K562 (cell line): ENCODE data around the gene HCN3. TPM values are rescaled to one million over a fixed set of nuclear protein-coding genes. Genes with fewer than 3 reads are reported as not detected.

ENCODE experiments used
- ARNT ChIP-seq, 2 experiments: fragments of 450-650 bp; IDR thresholded peaks; 2 replicates each; pipeline ENCODE4 v1.6.1; 2016; ENCODE audit warnings: mild to moderate bottlenecking in 1 of 2
- CAMTA2 ChIP-seq: fragments of 250-450 bp; sonication (Bioruptor Pico); conservative IDR thresholded peaks from 2 replicates; pipeline ENCODE4 v1.5.1; 2022
- CREB1 ChIP-seq, 2 experiments: sonication (generic) in 1 of 2; formaldehyde crosslinking in 1 of 2; IDR thresholded peaks; 2 replicates each; pipeline versions ENCODE4 v1.6.1 to v1.8.0; 2012 to 2022; ENCODE audit warnings: inconsistent platforms in 1 of 2, mild to moderate bottlenecking in 1 of 2, missing genetic modification reagents in 1 of 2, moderate library complexity in 1 of 2
- CREM ChIP-seq: IDR thresholded peaks from 2 replicates; pipeline ENCODE4 v1.6.1; 2014; ENCODE audit warnings: antibody characterized with exemption, low read depth
- CSDE1 ChIP-seq, 2 experiments: fragments of 450-650 bp; IDR thresholded peaks; 2 replicates each; pipeline ENCODE4 v1.6.1; 2016; ENCODE audit warnings: mild to moderate bottlenecking in 1 of 2
- DEAF1 ChIP-seq: fragments of 450-650 bp; formaldehyde crosslinking; IDR thresholded peaks from 2 replicates; pipeline ENCODE4 v1.4.0; 2020; ENCODE audit warnings: mild to moderate bottlenecking, moderate library complexity
- GATA2 ChIP-seq: sonication (generic); formaldehyde crosslinking; IDR thresholded peaks from 2 replicates; pipeline ENCODE4 v1.4.0; 2020; ENCODE audit warnings: mild to moderate bottlenecking, missing genetic modification reagents
- HDAC1 ChIP-seq, 2 experiments: fragments of 450-650 bp; IDR thresholded peaks; 2 replicates each; pipeline ENCODE4 v1.6.1; 2016 to 2017; ENCODE audit warnings: inconsistent platforms in 1 of 2, mild to moderate bottlenecking in 1 of 2, moderate library complexity in 1 of 2
- HDAC3 ChIP-seq: fragments of 450-650 bp; IDR thresholded peaks from 2 replicates; pipeline ENCODE4 v1.6.1; 2018; ENCODE audit warnings: borderline replicate concordance, mild to moderate bottlenecking, moderate library complexity; ENCODE audit not compliant: partially characterized antibody
- MTF1 ChIP-seq: fragments of 250-450 bp; sonication (Bioruptor Pico); IDR thresholded peaks from 2 replicates; pipeline ENCODE4 v1.9.0; 2021; ENCODE audit warnings: moderate library complexity, mild to moderate bottlenecking, inconsistent platforms, borderline replicate concordance
- RHOXF2B ChIP-seq: fragments of 250-450 bp; sonication (Bioruptor Pico); conservative IDR thresholded peaks from 2 replicates; pipeline ENCODE4 v1.5.1; 2021
- SLC30A9 ChIP-seq: fragments of 250-450 bp; sonication (Bioruptor Pico); IDR thresholded peaks from 2 replicates; pipeline ENCODE4 v1.8.0; 2022; ENCODE audit warnings: mild to moderate bottlenecking, moderate library complexity
- SMC3 ChIP-seq: conservative IDR thresholded peaks from 2 replicates; pipeline ENCODE4 v1.6.1; 2011; ENCODE audit warnings: low read depth, low read length, improper control_type of control experiment; ENCODE audit not compliant: insufficient read depth
- SREBF1 ChIP-seq: fragments of 150-350 bp; IDR thresholded peaks from 2 replicates; pipeline ENCODE4 v1.6.1; 2014; ENCODE audit warnings: antibody characterized with exemption, low read depth, low read length, borderline replicate concordance
- TBL1XR1 ChIP-seq, 2 experiments: IDR thresholded peaks; 2 replicates each; pipeline ENCODE4 v1.6.1; 2012; ENCODE audit warnings: improper control_type of control experiment in 2 of 2, low read length in 2 of 2, mild to moderate bottlenecking in 1 of 2
- U2AF1 ChIP-seq: fragments of 200-400 bp; formaldehyde crosslinking; optimal IDR thresholded peaks from 2 replicates; pipeline ENCODE3; 2017; ENCODE audit warnings: mild to moderate bottlenecking, low read depth, low read length, moderate library complexity
- VEZF1 ChIP-seq: fragments of 200-800 bp; sonication (Bioruptor generic); IDR thresholded peaks from 2 replicates; pipeline ENCODE4 v1.6.1; 2017; ENCODE audit warnings: missing genetic modification characterization, missing compliant biosample characterization
- XRCC4 ChIP-seq: IDR thresholded peaks from one replicate; pipeline ENCODE4 v1.6.1; 2011; ENCODE audit not compliant: insufficient read depth, insufficient read length; ENCODE audit errors: extremely low read depth
- ZHX1 ChIP-seq: fragments of 150-350 bp; conservative IDR thresholded peaks from 2 replicates; pipeline ENCODE4 v1.6.1; 2014; ENCODE audit warnings: low read length
- ZNF217 ChIP-seq: sonication (generic); formaldehyde crosslinking; IDR thresholded peaks from 2 replicates; pipeline ENCODE4 v1.8.0; 2022; ENCODE audit warnings: mild to moderate bottlenecking, missing genetic modification reagents
- ZNF311 ChIP-seq: fragments of 250-450 bp; sonication (Bioruptor Pico); IDR thresholded peaks from 2 replicates; pipeline ENCODE4 v1.4.0; 2020; ENCODE audit warnings: mild to moderate bottlenecking, moderate library complexity
- polyA plus RNA-seq, 8 experiments: library from polyadenylated mRNA; depleted of rRNA in 4 of 8; stranded (reverse) in 5 of 8; unstranded in 3 of 8; fragments of >200 nt; fragmentation: Nextera tagmentation in 2 of 8; fragmentation: Illumina TruSeq in 1 of 8; extraction: Ambion mirVana in 2 of 8; extraction: Trizol in 1 of 8; gene quantifications; 2 replicates each; pipeline versions ENCODE4 v1.2.1 to v1.2.3, GENCODE V29; 2011 to 2014; ENCODE audit warnings: inconsistent platforms in 1 of 8, missing spikeins in 1 of 8
- total RNA-seq, 7 experiments: library from RNA; depleted of rRNA in 6 of 7; stranded (reverse); fragments of >200 nt in 6 of 7; fragmentation: Illumina TruSeq in 2 of 7; extraction: Trizol in 2 of 7; gene quantifications; 2 replicates each; pipeline versions ENCODE4 v1.2.1 to v1.2.3, GENCODE V29; 2011 to 2021; ENCODE audit warnings: low replicate concordance in 1 of 7

Gene HCN3
- total and polyA plus RNA-seq, 9 of the 15 experiments (the other 6 are each of a cell fraction or from before 2014, with no cell fraction given), result 0.91 to 9.7 (median 3.9) TPM

DNA sequence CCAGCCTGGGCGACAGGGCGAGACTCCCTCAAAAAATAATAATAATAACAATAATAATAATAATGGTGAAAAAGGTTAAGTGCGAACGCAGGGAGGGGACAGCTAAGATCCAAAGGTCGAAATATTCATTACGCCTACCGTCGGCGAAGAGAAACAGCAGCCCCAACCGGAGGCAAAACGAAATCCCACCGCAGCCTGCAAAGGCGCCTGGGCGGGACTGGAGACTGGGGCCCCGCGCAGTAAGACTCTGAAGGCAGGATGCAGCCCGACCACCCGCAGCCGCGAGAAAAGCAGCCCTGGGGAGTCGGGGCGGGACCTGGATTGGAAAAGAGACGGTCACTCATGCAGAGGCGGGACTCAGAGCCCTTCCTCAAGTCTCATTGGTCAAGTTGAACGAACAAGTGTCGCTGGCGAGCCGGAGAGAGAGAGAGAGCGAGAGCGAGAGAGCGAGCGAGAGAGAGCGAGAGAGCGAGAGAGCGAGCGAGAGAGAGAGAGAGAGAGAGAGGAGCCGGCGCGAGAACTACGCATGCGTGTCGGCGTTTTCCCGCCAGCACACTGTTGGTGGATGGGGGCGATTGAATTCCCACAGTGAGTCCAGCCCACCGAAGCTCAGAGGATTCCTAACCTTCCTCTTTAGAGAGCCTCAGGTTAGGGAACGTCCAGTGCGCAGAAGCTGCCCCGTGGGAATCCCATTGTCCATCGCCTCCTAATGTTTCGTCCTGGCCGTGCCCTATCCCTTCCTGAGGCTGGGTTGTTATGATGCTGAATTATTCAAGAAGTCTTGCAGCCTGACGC is 32.7 kb upstream of the HCN3 start (continued):
- TF ChIP-seq DEAF1 (CRISPR knock-in tag) (peak; percentile 39; the same call in 1 of the 2 replicates), HDAC3 (no peak), CAMTA2 (no peak; the same call in 1 of the 2 replicates), CSDE1 (IDR thresholded peaks at IDR 0.05) (no peak), MTF1 (no peak), ZHX1 (peak; percentile 80; the same call in 1 of the 2 replicates), RHOXF2B (CRISPR knock-in tag) (peak; percentile 72; the same call in 1 of the 2 replicates), SMC3 (peak; percentile 37), VEZF1 (CRISPR knock-in tag) (peak; percentile 80), SREBF1 (0 out of 2 replicates have a peak, but pooled peaks have one; percentile 39), ZNF217 (CRISPR knock-in tag) (no peak), U2AF1 (peak; percentile 64), XRCC4 (no peak), ZNF311 (CRISPR knock-in tag) (no peak), TBL1XR1 (IDR thresholded peaks at IDR 0.05; ENCODE audit: low read length in 2 of 2) (peak; percentile 85 to 96; a peak in 3 of 4 replicates), SLC30A9 (CRISPR knock-in tag) (no peak), ARNT (IDR thresholded peaks at IDR 0.05) (peak; percentile 100), GATA2 (CRISPR knock-in tag) (no peak), HDAC1 (IDR thresholded peaks at IDR 0.05) (peak; percentile 97 to 100), CREM (peak; percentile 89), CREB1 (IDR thresholded peaks at IDR 0.05) (peak; percentile 79), CREB1 (CRISPR knock-in tag; IDR thresholded peaks at IDR 0.05) (peak; percentile 90)
